DND-41 (cell line): Measurements from ENCODE around the gene KIAA1586.

Source experiments
- ATAC-seq: fragments of 200-7000 bp; cut with Tn5 transposase; 3 replicates; pipeline ENCODE4 v1.9.1; 2021; ENCODE audit warnings: low read depth; ENCODE audit not compliant: insufficient read depth
- DNase-seq: peaks from one replicate; pipeline ENCODE4 v3.0.0-alpha.2; 2020
- H2AFZ ChIP-seq: 2 replicates; pipeline ENCODE4 v1.6.0; 2012; ENCODE audit warnings: low read depth, low read length
- H3K27ac ChIP-seq: 2 replicates; pipeline ENCODE4 v1.5.1; 2012; ENCODE audit warnings: low read length, inconsistent platforms
- H3K27me3 ChIP-seq: fragments of 200-600 bp; sonication (generic); 2 replicates; pipeline ENCODE4 v1.6.0; 2012; ENCODE audit warnings: low read length, mild to moderate bottlenecking, inconsistent platforms; ENCODE audit not compliant: insufficient read depth, poor library complexity
- H3K36me3 ChIP-seq: 2 replicates; pipeline ENCODE4 v1.5.1; 2012; ENCODE audit warnings: low read length, inconsistent platforms; ENCODE audit not compliant: insufficient read depth
- H3K4me1 ChIP-seq: 2 replicates; pipeline ENCODE4 v1.5.1; 2012; ENCODE audit warnings: mild to moderate bottlenecking, low read length; ENCODE audit not compliant: insufficient read depth
- H3K4me2 ChIP-seq: 2 replicates; pipeline ENCODE4 v1.6.0; 2012; ENCODE audit warnings: mild to moderate bottlenecking, moderate library complexity, low read length, inconsistent platforms; ENCODE audit not compliant: insufficient read depth
- H3K4me3 ChIP-seq, 2 experiments: fragments of 200-600 bp in 1 of 2; shearing (Covaris generic) in 1 of 2; 2 replicates each; pipeline ENCODE4 v1.5.1; 2012 to 2016; ENCODE audit warnings: inconsistent platforms in 2 of 2, low read length in 2 of 2, mild to moderate bottlenecking in 2 of 2, low read depth in 1 of 2, moderate library complexity in 1 of 2
- H3K79me2 ChIP-seq: 2 replicates; pipeline ENCODE4 v1.6.0; 2012; ENCODE audit warnings: low read length, inconsistent platforms; ENCODE audit not compliant: insufficient read depth
- H3K9ac ChIP-seq: 2 replicates; pipeline ENCODE4 v1.6.0; 2012; ENCODE audit warnings: low read depth, mild to moderate bottlenecking, inconsistent platforms, low read length, moderate library complexity
- H3K9me3 ChIP-seq: 2 replicates; pipeline ENCODE4 v1.5.1; 2012; ENCODE audit warnings: low read length, moderate library complexity, mild to moderate bottlenecking, inconsistent platforms; ENCODE audit not compliant: insufficient read depth, severe bottlenecking
- H4K20me1 ChIP-seq: 2 replicates; pipeline ENCODE4 v1.6.0; 2012; ENCODE audit warnings: low read length; ENCODE audit not compliant: insufficient read depth
- EZH2 ChIP-seq: IDR thresholded peaks from 3 replicates; pipeline ENCODE4 v1.6.1; 2012; ENCODE audit warnings: borderline replicate concordance, low read depth, mild to moderate bottlenecking, moderate library complexity, low read length, inconsistent platforms; ENCODE audit not compliant: severe bottlenecking
- TF ChIP-seq, protein P1 (sequence below): IDR thresholded peaks from 2 replicates; pipeline ENCODE4 v1.5.1; 2012; ENCODE audit warnings: borderline replicate concordance, low read length, moderate library complexity, mild to moderate bottlenecking; ENCODE audit not compliant: poor library complexity, severe bottlenecking; ENCODE audit errors: extremely low read depth

The KIAA1586 gene

DNA sequence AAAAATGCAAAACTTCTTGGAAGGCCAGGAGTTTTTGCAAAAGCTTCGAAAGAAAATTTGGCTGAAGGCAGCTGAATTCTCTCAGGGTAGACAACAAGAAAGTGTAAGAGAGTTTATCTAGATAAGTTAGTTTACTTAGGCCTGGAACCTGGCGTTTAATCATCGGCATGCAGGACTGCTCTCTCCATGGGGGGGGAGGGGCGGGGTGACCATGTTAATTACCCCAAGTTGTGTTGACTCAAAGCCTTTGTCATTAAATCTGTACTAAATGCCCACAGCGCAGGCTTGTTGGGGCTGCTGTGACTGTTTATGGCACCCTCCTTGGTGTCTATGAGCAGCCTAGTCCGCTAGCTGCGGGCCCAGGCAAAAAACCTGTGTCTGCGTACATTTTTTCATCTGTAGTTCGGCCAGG lies 23.4 kb downstream of the KIAA1586 start:
- Histone ChIP-seq H3K4me2 (no peak overlapping the region), H3K9ac (no peak overlapping the region), H3K9me3 (no peaks in the 10 kb centered on the region), H3K4me3 (no peak overlapping the region), H3K36me3 (peaks cover 10% of the 10 kb centered on the region; the same call in 1 of the 2 replicates), H3K27ac (no peak overlapping the region), H3K79me2 (no peaks in the 10 kb centered on the region), H3K27me3 (no peaks in the 10 kb centered on the region), H2AFZ (no peak overlapping the region), H4K20me1 (no peaks in the 10 kb centered on the region), H3K4me1 (no peaks in the 10 kb centered on the region)
- ATAC-seq: no peak
- TF ChIP-seq, protein P1, sequence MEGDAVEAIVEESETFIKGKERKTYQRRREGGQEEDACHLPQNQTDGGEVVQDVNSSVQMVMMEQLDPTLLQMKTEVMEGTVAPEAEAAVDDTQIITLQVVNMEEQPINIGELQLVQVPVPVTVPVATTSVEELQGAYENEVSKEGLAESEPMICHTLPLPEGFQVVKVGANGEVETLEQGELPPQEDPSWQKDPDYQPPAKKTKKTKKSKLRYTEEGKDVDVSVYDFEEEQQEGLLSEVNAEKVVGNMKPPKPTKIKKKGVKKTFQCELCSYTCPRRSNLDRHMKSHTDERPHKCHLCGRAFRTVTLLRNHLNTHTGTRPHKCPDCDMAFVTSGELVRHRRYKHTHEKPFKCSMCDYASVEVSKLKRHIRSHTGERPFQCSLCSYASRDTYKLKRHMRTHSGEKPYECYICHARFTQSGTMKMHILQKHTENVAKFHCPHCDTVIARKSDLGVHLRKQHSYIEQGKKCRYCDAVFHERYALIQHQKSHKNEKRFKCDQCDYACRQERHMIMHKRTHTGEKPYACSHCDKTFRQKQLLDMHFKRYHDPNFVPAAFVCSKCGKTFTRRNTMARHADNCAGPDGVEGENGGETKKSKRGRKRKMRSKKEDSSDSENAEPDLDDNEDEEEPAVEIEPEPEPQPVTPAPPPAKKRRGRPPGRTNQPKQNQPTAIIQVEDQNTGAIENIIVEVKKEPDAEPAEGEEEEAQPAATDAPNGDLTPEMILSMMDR: no peak
- TF ChIP-seq EZH2: no peak
- DNase-seq: no peak

DNA sequence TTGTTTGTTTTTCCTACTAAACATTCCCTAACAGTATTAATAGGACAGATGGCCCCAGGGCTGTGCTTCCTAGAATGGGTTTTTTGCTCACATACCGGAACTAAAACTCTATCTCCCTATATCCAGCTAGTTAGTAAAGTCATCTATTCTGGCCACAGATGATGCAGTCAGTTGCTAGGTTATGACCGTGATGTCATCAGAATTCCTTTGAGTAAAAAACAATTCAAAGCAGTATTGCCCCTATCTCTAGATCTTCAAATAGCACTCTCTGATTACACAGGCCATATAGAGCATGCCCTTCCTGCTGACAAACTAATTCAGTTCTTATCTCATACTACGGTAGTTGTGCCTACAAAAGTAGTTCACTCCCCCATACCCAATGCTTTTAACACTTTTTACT lies 25.6 kb downstream of the KIAA1586 start:
- H3K79me2 ChIP-seq: no peaks in the 10 kb centered on the region
- H3K4me3 ChIP-seq: no peak overlapping the region
- H3K9me3 ChIP-seq: no peaks in the 10 kb centered on the region
- no peaks in the 10 kb centered on the region for H3K27me3 ChIP-seq
- H2AFZ ChIP-seq: no peak overlapping the region
- DNase-seq (no peak), ATAC-seq (no peak)
- TF ChIP-seq, protein P1: no peak
- TF ChIP-seq EZH2: no peak
- peaks cover 3% of the 10 kb centered on the region; the same call in 1 of the 2 replicates for H3K36me3 ChIP-seq
- no peaks in the 10 kb centered on the region for H4K20me1 ChIP-seq
- H3K27ac ChIP-seq: no peak overlapping the region
- H3K4me2 ChIP-seq: no peak overlapping the region
- H3K4me1 ChIP-seq: no peaks in the 10 kb centered on the region
- no peak overlapping the region for H3K9ac ChIP-seq

GRCh38 chr6:57074383-57074782 lies 27.9 kb downstream of the KIAA1586 start:
- H3K4me2 ChIP-seq: no peak overlapping the region
- no peak overlapping the region for H2AFZ ChIP-seq
- no peak overlapping the region for H3K27ac ChIP-seq
- H3K9me3 ChIP-seq: no peaks in the 10 kb centered on the region
- H3K36me3 ChIP-seq: peaks cover 3% of the 10 kb centered on the region; the same call in 1 of the 2 replicates
- H4K20me1 ChIP-seq: no peaks in the 10 kb centered on the region
- no peak overlapping the region for H3K4me3 ChIP-seq
- H3K4me1 ChIP-seq: no peaks in the 10 kb centered on the region
- DNase-seq (no peak), ATAC-seq (no peak)
- H3K79me2 ChIP-seq: no peaks in the 10 kb centered on the region
- H3K27me3 ChIP-seq: no peaks in the 10 kb centered on the region
- no peak overlapping the region for H3K9ac ChIP-seq
- no peak for TF ChIP-seq EZH2
- TF ChIP-seq, protein P1: no peak

GRCh38 chr6:57075092-57075491 lies 28.6 kb downstream of the KIAA1586 start:
- Histone ChIP-seq H3K9me3 (no peaks in the 10 kb centered on the region), H3K4me2 (no peak overlapping the region), H3K27ac (no peak overlapping the region), H2AFZ (no peak overlapping the region), H3K4me3 (no peak overlapping the region), H4K20me1 (no peaks in the 10 kb centered on the region), H3K79me2 (no peaks in the 10 kb centered on the region), H3K4me1 (no peaks in the 10 kb centered on the region), H3K9ac (no peak overlapping the region), H3K36me3 (peaks cover 3% of the 10 kb centered on the region; the same call in 1 of the 2 replicates), H3K27me3 (no peaks in the 10 kb centered on the region)
- no peak for TF ChIP-seq EZH2
- TF ChIP-seq, protein P1: no peak
- DNase-seq: no peak
- no peak for ATAC-seq
